GM21528 (cell line): ENCODE results near the gene DNAI2.
"Not testable (repeated sequence)": the region's sequence is repeated elsewhere in the genome, so short reads cannot be mapped to it uniquely, and the experiment has no call there.

ENCODE experiments used
- ATAC-seq: cut with Tn5 transposase; IDR thresholded peaks from one replicate; pipeline ENCODE4 v1.9.1; 2021; ENCODE audit warnings: mild to moderate bottlenecking, moderate library complexity; ENCODE audit not compliant: unreplicated experiment, low FRiP score

Gene DNAI2

DNA sequence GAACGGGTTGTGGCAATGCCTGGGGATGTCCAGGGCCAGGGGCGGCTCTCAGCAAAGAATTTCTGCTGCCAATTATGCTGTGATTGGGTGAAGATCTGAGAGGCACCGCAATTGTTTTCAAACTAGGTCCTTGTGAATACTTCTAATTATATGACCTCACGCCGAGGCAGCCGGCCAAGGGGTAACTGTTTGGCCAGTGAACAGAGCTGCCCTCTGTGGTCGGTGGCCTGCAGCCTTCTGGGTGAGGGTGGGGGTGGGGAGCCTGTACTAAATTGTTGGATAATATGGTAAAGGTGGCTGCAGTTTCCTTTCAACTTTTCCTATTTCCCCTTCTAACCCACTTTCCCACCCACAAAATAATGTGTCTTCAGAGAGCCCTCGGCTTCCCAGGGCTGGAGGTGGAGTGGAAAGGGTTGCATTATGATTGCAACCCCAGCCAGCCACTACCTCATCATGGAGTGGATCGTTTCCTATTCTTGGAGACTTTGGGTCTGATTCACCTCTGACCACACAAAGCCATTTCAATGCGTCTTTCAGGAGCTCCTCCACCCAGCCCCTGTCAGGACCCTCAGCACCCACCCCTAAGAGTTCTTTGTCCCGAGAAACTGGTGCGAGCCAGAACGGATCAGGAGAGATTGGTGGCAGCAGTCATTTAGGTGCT lies 2.0 kb upstream of the DNAI2 start:
- no peak for ATAC-seq

DNA sequence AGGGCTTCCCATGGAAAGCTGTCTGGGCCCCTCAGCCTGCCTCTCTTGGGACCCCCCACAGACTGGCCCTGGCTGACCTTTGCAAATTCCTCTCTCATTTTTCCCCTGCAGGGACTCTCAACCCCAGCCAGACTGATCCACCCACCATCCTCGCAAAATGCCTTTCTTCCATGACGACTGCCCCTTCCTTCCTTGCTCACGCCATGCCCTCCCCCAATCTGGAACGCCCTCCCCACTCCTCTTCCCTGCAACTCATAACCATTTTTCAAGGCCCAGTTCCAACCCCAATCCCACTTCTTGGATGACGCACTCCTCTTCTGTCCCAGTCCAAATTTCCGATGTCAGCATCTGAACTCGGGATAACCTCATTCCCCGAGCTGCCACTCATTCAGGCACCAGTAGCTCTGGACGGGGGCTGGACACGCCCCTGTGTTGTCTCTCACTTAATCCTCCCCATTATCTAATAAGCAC lies 1.3 kb upstream of the DNAI2 start:
- no peak for ATAC-seq

DNA sequence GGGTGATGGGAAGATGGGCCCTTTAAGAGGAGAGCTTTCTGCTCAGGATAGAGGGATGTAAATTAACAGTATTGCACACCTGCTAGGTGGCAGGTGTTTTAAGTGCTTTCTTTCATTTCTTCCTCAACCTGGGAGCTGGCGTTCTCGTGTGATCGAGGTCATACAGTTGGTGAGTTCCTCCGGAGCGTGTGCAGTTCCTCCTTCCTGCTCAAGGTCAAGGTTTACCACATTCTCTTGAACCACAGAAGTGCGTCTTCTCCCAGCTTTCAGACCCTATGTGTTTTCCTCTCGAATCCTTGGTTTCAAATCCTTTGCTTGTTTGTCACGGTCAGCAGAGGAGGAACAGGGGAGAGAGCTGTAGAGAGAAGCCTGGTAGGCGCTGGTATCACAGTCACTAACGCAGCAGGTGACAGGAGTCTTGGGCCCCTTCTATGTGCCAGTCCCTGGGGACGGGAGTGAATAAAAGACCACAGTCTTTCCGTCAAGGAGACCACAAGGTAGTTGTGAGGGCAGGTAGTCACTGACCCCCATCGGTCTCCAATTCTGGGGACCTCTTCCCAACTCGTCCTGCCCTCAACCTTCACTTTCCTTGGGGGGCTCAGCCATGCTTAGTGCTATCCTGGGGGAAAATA lies 791 bp downstream of the DNAI2 start:
- no peak for ATAC-seq

DNA sequence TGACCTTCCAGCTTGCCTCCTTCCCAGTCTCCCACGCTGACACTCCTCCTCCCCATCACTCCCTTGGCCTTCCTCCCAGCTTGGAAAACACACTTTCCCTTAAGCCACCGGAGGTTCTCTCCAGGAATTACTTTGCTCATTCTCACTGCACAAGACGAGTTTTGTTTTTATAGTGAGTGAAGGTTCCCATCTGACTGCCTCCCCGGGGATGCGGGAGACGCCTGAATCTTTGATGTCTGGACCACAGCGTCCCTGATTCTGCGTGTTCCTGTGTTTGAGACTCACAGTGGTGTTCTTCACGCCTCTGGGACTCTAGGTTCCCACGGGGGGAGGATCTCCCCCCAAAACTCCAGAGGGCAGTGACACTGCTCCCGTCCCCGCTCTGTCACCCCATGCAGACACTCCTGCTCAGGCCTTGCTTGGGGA lies 2.0 kb downstream of the DNAI2 start:
- ATAC-seq: no peak

DNA sequence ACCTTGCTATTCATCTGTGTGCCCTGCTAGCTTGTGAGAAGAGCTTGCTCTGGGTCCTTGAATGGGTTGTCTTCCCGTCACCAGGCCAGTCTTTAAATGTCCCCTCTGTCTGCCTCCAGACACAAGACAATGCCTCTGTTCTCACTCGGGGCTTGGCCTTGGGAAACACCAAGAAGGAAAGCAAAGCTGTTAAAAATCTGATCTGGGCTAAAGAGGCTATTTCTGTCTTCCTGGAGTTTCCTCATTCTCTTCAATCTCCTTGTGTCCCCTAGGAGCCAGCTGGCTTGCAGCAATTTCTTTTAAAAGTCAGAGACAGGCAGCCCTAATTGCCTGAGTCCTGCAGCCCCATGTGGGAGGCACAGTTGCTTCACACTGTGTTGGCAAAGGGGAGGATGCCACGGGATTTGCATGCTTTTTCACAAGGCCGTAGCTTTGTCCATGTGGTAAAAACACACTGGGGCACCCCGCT lies 2.5 kb downstream of the DNAI2 start:
- no peak for ATAC-seq

DNA sequence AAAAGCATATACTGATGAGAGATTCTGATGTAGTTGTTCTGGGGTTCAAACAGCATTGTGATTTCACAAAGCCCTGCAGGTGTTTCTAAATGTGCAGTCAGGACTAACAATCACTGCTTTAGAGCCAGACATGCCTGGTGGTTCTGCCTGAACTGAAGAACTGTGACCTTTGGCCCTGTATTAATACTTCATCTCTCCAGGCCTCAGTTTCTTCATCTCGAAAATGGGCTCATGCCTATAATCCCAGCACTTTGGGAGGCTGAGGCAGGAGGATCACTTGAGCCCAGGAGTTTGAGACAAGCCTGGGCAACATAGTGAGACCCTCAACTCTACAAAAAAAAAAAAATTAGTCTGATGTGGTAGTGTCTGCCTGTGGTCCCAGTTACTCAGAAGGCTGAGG lies 3.9 kb downstream of the DNAI2 start:
- no peak for ATAC-seq

DNA sequence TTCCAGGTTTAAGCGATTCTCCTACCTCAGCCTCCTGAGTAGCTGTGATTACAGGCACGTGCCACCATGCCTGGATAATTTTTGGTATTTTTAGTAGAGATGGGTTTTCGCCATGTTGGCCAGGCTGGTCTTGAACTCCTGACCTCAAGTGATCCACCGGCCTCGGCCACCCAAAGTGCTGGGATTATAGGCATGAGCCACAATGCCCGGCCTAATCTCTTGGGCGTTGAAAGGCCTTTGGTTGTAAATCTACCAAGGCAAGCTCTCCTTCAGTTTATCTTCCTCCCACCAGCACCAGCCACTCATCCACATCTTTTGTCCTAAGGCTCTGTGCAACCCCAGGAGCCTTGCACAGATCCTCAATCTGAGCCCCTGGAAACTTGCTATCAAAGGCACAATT lies 5.6 kb downstream of the DNAI2 start:
- not testable (repeated sequence) for ATAC-seq

DNA sequence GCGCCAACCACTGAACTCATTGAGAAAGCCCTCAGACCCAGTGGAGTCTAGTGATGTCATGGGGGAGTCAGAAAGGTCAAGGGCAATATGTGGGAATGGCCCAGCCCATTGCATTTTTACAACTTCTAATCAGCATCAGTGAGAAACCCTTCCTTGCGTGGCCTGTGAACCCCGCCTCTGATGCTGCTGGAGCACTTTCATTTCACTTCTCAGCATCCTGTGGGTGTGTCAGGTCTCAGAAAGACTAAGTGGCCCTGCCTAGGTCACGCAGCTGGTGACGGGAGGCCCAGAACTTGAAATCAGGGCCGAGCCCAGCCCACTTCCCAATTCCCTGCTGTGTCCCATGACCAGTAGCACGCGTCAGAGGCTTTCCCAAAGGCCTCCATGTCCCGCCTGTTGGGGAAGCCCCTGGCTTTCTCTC lies 6.1 kb downstream of the DNAI2 start:
- ATAC-seq: no peak

DNA sequence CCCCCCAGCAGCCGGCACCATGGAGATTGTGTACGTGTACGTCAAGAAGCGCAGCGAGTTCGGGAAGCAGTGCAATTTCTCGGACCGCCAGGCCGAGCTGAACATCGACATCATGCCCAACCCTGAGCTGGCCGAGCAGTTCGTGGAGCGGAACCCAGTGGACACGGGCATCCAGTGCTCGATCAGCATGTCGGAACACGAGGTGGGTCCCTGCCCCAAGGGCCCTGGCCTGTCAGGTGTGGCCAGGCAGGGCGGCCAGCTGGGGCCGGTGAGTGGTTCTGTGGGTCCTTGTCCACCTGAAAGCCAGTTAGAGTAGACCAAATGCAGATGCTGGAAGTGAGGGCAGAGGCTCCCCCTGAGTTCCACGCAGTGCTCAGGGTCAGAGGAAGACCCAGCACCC lies 7.8 kb downstream of the DNAI2 start:
- ATAC-seq: no peak

DNA sequence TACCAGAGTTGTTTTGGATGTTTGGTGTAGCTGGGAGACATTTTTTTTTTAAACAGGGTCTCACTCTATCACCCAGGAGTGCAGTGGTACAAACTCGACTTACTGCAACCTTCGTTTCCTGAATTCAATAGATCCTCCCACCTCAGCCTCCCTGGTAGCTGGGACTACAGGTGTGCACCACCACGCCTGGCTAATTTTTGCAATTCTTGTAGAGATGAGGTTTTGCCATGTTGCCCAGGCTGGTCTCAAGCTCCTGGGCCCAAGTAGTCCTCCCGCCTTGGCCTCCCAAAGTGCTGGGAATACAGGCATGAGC lies 8.2 kb downstream of the DNAI2 start:
- not testable (repeated sequence) for ATAC-seq

DNA sequence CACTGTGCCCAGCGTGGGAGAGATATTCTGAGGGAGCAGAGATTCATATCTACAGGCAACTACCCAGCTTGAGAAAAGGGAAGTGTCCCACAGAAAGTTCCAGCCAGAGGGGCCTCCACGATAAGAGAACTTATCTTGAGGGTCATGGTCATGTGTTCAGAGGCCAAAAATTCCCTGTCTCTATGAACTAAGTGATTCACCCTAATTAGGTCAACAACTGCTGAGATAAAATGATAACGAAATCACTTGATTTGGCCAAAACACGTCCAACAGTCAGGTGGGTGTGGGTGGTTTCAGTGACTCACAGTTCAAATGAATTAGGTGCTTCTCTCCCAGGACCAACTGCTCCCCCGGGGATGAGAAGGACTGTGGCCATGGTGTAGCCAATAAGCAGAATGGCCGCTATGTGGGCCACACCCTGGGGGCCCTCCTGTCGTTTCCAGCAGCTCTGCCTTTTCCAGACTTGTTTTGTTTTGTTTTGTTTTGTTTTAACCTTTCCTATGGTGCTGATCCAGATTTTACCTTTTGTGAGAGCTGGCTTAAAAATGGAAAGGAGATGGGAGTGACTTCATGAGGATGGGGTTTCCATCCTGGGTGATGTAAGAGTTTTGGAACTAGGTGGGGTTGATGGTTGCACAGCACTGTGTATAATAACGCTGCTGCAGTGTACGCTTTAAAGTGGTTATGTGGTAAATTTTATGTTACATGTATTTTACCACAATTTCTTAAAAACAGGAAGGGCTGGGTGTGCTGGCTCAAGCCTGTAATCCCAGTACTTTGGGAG lies 8.7 kb downstream of the DNAI2 start:
- no peak for ATAC-seq

DNA sequence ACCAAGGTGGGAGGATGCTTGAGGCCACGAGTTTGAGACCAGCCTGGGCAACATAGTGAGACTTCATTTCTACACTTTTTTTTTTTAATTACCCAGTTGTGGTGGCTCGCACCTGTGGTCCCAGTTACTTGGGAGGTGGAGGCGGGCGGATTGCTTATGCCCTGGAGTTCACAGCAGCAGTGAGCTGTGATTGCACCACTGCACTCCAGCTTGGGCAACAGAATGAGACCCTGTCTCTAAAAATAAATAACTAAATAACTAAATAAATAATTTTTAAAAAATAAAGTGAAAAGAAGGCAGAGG lies 9.3 kb downstream of the DNAI2 start:
- ATAC-seq: no peak

DNA sequence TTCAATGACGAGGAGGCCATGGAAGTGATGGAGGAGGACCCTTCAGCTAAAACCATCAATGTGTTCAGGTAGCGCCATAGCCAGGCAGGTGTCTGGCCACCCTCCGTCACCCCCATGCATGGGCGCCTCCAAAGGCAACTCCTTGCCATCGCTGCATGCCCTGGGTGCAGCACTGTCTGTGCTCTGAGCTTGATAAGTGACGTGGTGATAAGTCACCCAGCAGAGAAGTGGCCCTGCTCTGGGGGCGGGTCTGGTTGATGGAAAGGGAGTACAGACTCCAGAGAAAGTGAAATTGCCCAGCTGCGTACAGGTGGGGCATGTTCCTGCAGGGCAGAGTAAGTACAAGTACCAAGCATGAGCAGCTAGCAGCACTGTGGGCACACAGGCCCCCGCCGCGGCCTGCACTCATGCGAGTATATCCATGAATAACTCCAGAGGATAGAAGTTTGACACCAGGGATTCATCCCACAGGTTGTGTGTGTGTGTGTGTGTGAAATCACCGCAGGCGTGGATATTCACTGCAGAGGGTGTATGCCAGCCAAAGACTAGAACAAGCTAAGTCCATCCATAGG lies 13.1 kb downstream of the DNAI2 start:
- no peak for ATAC-seq

DNA sequence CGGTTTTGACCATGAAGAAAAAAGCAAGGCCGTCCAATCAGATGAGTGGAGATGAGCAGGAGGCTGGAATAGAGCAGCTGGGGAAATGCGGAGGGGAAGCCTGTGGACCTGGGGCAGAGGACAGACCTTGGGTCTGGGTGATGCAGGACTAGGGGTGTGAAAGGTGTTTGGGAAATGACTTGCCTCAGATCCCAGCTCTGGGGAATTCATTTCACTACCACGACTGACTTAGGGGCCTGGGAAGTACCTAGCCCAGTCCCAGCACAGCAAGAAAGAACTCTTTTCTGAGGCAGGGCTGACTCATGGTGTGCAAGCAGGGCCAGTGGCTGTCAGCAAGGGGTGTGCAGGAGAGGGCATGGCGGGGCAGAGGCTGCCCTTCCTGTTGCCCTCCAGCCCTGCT lies 14.8 kb downstream of the DNAI2 start:
- ATAC-seq: no peak

DNA sequence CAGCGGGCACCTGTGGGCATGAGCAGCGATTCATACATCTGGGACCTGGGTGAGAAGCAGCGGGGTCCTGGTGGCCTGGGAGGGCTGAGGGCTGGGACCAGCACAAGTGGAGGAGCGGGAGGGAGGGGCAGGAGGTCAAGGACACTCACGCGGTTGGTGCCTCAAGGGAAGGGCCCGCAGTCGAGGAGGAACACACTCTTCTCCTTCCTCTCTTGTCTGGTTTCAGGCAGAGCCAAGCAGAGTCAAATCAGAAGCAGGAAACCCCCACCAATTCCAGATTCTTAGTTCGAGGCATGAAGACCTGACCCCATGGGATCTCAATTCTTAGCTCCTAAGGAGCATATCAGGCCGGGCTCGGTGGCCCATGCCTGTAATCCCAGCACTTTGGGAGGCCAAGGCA lies 15.7 kb downstream of the DNAI2 start:
- no peak for ATAC-seq

DNA sequence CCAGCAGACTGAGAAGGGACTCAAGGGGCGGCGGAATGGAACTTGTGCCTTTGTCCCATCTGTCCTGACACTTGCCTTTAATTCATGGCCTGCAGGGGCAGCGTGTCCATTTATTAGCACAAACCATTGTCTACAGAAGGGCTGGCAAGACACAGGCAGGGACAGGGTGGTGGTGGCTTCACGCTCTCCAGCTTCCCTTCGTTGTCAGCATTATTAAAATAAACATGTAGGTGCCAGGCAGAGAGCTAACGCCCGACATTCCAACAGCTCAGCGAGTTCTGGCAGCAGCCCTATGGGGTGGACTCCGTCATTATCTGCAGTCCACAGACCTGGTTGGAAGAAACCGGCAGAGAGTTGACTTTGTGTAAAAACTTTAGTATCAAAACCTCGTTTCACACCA lies 16.3 kb downstream of the DNAI2 start:
- no peak for ATAC-seq

DNA sequence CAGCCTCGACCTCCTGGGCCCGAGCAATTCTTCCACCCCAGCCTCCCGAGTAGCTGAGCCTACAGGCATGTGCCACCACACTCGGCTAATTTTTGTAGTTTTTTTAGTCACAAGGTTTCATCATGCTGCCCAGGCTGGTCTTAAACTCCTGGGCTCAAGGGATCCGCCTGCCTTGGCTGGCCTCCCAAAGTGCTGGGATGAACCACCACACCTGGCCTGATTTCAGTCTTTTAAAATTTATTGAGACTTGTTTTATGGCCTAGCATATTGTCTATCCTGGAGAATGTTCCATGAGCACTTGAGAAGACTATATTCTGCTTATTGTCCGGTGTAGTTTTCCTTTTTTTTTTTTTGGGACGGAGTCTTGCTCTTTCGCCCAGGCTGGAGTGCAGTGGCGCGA lies 18.5 kb downstream of the DNAI2 start:
- ATAC-seq: no peak

DNA sequence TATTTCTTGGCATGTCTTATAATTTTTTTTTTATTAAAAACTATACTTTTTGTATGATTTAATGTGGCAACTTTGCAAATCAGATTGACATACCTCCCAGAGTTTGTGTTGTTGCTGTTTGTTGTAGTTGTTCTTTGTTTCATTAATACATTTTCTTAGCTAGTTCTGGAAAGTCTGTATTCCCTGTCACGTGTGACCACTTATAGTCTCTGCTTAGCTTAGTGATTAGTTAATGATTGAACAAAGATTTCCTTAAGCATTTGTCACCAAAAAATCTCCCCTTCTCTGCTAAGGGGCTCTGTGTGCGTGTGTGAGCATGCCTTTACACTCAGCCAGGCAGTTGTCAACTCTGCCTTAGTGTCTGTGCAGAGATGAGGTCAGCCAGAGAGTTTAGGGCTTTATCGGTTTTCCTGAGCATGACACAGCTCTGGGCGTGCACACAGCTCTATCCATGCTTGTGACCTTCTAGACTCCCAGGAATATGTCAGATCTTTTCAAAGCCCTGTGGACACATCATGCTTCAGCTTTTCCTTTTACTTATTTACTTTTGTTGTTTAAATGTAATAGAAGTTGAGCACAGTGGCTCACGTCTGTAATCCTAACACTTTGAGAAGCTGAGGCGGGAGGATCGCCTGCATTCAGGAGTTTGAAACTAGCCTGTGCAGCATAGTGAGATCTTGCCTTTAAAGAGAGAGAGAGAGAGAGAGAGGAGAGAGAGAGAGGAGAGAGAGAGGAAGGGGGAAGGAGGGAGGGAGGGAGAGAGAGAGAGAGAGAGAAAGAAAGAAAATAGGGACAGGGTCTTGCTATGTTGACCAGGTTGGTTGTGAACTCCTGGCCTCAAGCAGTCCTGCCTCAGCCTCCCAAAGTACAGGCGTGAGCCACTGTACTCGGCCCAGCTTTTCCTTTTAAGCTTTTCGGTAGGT lies 21.9 kb downstream of the DNAI2 start:
- no peak for ATAC-seq

DNA sequence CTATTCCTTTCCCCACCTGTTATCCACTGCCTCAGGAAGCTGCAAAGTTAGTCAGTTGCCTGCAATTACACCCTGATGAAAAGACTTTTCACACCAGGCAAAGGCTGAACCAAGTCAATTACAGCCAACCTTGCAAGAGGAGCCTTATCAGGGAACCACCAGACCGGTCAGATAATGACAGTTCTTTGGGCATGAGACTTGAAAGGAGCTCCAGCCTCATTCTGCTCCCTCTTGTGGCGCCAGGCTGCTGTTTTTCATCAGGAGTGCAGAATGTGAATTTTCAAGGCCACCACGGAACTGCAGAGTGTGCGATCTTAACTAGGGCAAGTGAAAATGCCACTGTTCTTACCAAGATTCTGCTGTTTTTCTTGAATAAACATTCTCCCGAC lies 22.5 kb downstream of the DNAI2 start:
- no peak for ATAC-seq

DNA sequence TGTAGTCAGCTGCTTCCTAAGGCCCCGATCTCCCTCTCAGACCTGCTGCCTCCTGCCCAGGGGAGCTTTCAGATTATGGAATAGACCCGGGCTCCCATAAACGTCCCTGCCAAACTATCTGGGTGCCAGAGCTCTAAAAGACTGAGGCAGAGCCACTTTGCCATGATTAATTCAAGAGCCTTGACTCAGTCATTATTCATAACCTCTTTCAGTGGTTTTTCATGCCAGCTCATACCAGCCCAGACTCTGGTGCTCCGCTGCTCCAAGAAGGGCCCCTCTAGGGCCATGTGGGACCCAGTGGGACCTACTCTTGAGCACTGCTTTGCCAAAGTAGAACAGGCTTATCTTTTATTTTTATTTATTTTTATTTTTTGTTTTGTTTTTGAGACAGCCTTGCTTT lies 23.9 kb downstream of the DNAI2 start:
- no peak for ATAC-seq

DNA sequence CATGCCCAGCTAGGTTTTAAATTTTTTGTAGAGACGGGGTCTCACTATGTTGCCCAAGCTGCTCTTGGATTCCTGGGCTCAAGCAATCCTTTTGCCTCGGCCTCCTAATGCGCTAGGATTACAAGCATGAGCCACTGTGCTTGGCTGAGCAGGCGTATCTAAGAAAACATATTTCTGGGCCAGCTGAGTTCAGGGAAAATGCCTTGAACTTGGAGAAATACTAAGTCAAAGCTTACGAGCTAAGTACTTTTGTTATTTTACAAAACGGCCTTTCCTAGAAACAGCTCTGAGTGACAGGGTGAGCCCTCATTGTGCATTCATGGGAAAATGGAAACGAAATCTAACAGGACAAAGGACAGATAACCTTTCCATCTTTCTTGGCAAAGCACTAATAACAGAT lies 24.7 kb downstream of the DNAI2 start:
- ATAC-seq: no peak
